Psoas muscle (tissue), 8 donors: ENCODE results near the gene PRKN. TPM values are rescaled to one million over a fixed set of nuclear protein-coding genes. Genes with fewer than 3 reads are reported as not detected.

ENCODE experiments used
- ATAC-seq, 4 donors: fragments of 200-7000 bp; cut with Tn5 transposase; one replicate each; pipeline ENCODE4 v1.9.1; 2020; ENCODE audit warnings: moderate library complexity in 3 of 4, mild to moderate bottlenecking in 2 of 4
- DNase-seq, 2 donors: peaks; one replicate each; pipeline ENCODE4 v3.0.0-alpha.2; 2020
- H3K27ac ChIP-seq: fragments of 200-600 bp; one replicate; pipeline ENCODE4 v1.8.0; 2022
- H3K27me3 ChIP-seq, 3 donors: fragments of 200-600 bp in 1 of 3; one replicate each; pipeline versions ENCODE4 v1.6.1 to v1.8.0; 2013 to 2022; ENCODE audit warnings: low read length in 2 of 3, mild to moderate bottlenecking in 2 of 3, moderate library complexity in 1 of 3; ENCODE audit not compliant: insufficient read depth in 3 of 3
- H3K36me3 ChIP-seq, 2 donors: fragments of 200-600 bp in 1 of 2; one replicate each; pipeline versions ENCODE4 v1.6.1 to v1.8.0; 2013 to 2022; ENCODE audit warnings: low read depth in 1 of 2, mild to moderate bottlenecking in 1 of 2, moderate library complexity in 1 of 2; ENCODE audit not compliant: insufficient read depth in 1 of 2
- H3K4me1 ChIP-seq: fragments of 200-600 bp; one replicate; pipeline ENCODE4 v1.8.0; 2022
- H3K4me3 ChIP-seq: fragments of 200-600 bp; one replicate; pipeline ENCODE4 v1.8.0; 2022; ENCODE audit warnings: mild to moderate bottlenecking
- H3K9me3 ChIP-seq: fragments of 200-600 bp; one replicate; pipeline ENCODE4 v1.8.0; 2022
- CTCF ChIP-seq: fragments of 200-600 bp; IDR thresholded peaks from one replicate; pipeline ENCODE4 v1.8.0; 2022; ENCODE audit warnings: antibody characterized with exemption
- WGBS, 3 donors: extraction: QIAGEN DNeasy Blood & Tissue Kit; methylation state at CpG; one replicate each; pipeline versions ENCODE4 v1.1.6 to v1.1.7; 2013; 5-methylcytosine and 5-hydroxymethylcytosine counted together
- intact Hi-C, 2 donors: fragments of 100-400 bp; cut with DNase I; formaldehyde crosslinking; loops; one replicate each; pipeline versions ENCODE4 v1.11.0 to v1.14.2; 2022
- polyA plus RNA-seq, 3 donors: library from polyadenylated mRNA; stranded (reverse); fragments of 200-250 nt; gene quantifications; one replicate each; pipeline ENCODE4 v1.2.3, GENCODE V29; 2013
- total RNA-seq, 4 donors: library from RNA; stranded (reverse); fragmentation: NEBNext Ultra II Directional in 2 of 4; extraction: Animal tissue kit (Norgen Biotek cat#: 25700) in 2 of 4; gene quantifications; one replicate each; pipeline versions ENCODE4 v1.2.1 to v1.2.4, GENCODE V29; 2021 to 2023
- donor health status: healthy with polysubstance abuse.
- donor health status: DM: no; HTN: no; CAD: no; lungs with moderate emphysema.
- donor health status: Bipolar disorder and iron deficiency.
- donor health status: healthy.
- donor health status: DM: yes; HTN: yes; CAD: no.
- donor health status: DM: no; HTN: no; CAD: no.
- donor health status: DM: no; HTN: no; CAD: no.
- donor health status: DM: yes; HTN: yes; CAD: no.

The PRKN gene
- total and polyA plus RNA-seq, 7 donors = 1.5 to 19.5 (median 11.7) TPM

GRCh38 chr6:162088091-162088490 lies 639.5 kb downstream of the PRKN start:
- Histone ChIP-seq H3K4me1 (no peaks in the 10 kb centered on the region), H3K36me3 (no peaks in the 10 kb centered on the region), H3K9me3 (no peaks in the 10 kb centered on the region), H3K4me3 (no peak overlapping the region), H3K27me3 (no peaks in the 10 kb centered on the region), H3K27ac (no peak overlapping the region)
- no peak for ATAC-seq
- no peak for DNase-seq
- WGBS, 3 donors = 94% methylated on average over 2 of the region's 2 CpGs
- TF ChIP-seq CTCF = no peak
- intact Hi-C loops = no loop called here

GRCh38 chr6:162085561-162085960 lies 642.0 kb downstream of the PRKN start:
- TF ChIP-seq CTCF = no peak
- 91 to 100% (median 97%) methylated on average over 1 of the region's 1 CpG for WGBS, 3 donors
- no peak overlapping the region for H3K27ac ChIP-seq
- intact Hi-C loops = no loop called here
- no peaks in the 10 kb centered on the region for H3K4me1 ChIP-seq
- H3K9me3 ChIP-seq = no peaks in the 10 kb centered on the region
- no peak overlapping the region for H3K4me3 ChIP-seq
- ATAC-seq = no peak
- DNase-seq = no peak
- H3K27me3 ChIP-seq = no peaks in the 10 kb centered on the region
- no peaks in the 10 kb centered on the region for H3K36me3 ChIP-seq

- ATAC-seq = no peak
- Histone ChIP-seq H3K27ac (no peak overlapping the region), H3K27me3 (no peaks in the 10 kb centered on the region)
Observed at GRCh38 chr6:162082520-162082919, 645.0 kb downstream of the PRKN start.

GRCh38 chr6:162078667-162079066 lies 648.9 kb downstream of the PRKN start:
- 71 to 72% (median 71%) methylated on average over 4 of the region's 4 CpGs for WGBS, 3 donors
- intact Hi-C loops = no loop called here
- no peak for DNase-seq
- H3K4me3 ChIP-seq = no peak overlapping the region
- no peak overlapping the region for H3K27ac ChIP-seq
- H3K4me1 ChIP-seq = no peaks in the 10 kb centered on the region
- no peaks in the 10 kb centered on the region for H3K9me3 ChIP-seq
- H3K27me3 ChIP-seq = no peaks in the 10 kb centered on the region
- ATAC-seq = no peak
- H3K36me3 ChIP-seq = no peaks in the 10 kb centered on the region
- no peak for TF ChIP-seq CTCF

More at GRCh38 chr6:162082520-162082919, 645.0 kb downstream of the PRKN start:
- TF ChIP-seq CTCF = no peak
- 91 to 96% (median 94%) methylated on average over 1 of the region's 1 CpG for WGBS, 3 donors
- Histone ChIP-seq H3K36me3 (no peaks in the 10 kb centered on the region), H3K9me3 (no peaks in the 10 kb centered on the region), H3K4me3 (no peak overlapping the region), H3K4me1 (no peaks in the 10 kb centered on the region)
- intact Hi-C loops = no loop called here
- DNase-seq = no peak

GRCh38 chr6:162078126-162078525 lies 649.4 kb downstream of the PRKN start:
- ATAC-seq (no peak), DNase-seq (no peak)
- no peaks in the 10 kb centered on the region for H3K4me1 ChIP-seq
- intact Hi-C loops = no loop called here
- no peaks in the 10 kb centered on the region for H3K9me3 ChIP-seq
- H3K4me3 ChIP-seq = no peak overlapping the region
- no peak overlapping the region for H3K27ac ChIP-seq
- 33 to 66% (median 44%) methylated on average over 3 of the region's 3 CpGs for WGBS, 3 donors
- no peak for TF ChIP-seq CTCF
- no peaks in the 10 kb centered on the region for H3K36me3 ChIP-seq
- no peaks in the 10 kb centered on the region for H3K27me3 ChIP-seq
